Activated B cell treated with CpG ODN at 0.5 μM for 24 hours (primary cell): ENCODE results near the gene STAG2. TPM values are rescaled to one million over a fixed set of nuclear protein-coding genes. Genes with fewer than 3 reads are reported as not detected.
A peak's percentile ranks its signal among the peaks of the same experiment; 100 is the strongest.

ENCODE experiments used
- ATAC-seq: fragments of 200-7000 bp; cut with Tn5 transposase; one replicate; pipeline ENCODE4 v1.10.0; 2021; ENCODE audit warnings: low read depth, mild to moderate bottlenecking, moderate library complexity
- CTCF ChIA-PET: fragments of 350-600 bp; sonication (Branson Sonifier 250); formaldehyde crosslinking; loops from one replicate; lab custom pipeline; 2021; ENCODE audit warnings: antibody characterized with exemption; lab: Charles Lee
- POLR2A ChIA-PET: fragments of 350-600 bp; sonication (Branson Sonifier 250); formaldehyde crosslinking; loops from one replicate; lab custom pipeline; 2021; ENCODE audit warnings: antibody characterized with exemption; lab: Charles Lee
- DNase-seq: peaks from one replicate; pipeline ENCODE4 v3.0.0; 2022
- H3K27ac Mint-ChIP-seq: one replicate; pipeline ENCODE4 v1.8.0; 2020; ENCODE audit warnings: mixed read lengths
- H3K27me3 Mint-ChIP-seq: one replicate; pipeline ENCODE4 v1.8.0; 2021; ENCODE audit warnings: mixed read lengths
- H3K36me3 Mint-ChIP-seq: one replicate; pipeline ENCODE4 v1.8.0; 2021; ENCODE audit warnings: low read depth, mixed read lengths
- H3K4me1 Mint-ChIP-seq: one replicate; pipeline ENCODE4 v1.8.0; 2021; ENCODE audit warnings: mixed read lengths
- H3K4me3 Mint-ChIP-seq: one replicate; pipeline ENCODE4 v1.8.0; 2020; ENCODE audit warnings: mild to moderate bottlenecking, mixed read lengths
- H3K9me3 Mint-ChIP-seq: one replicate; pipeline ENCODE4 v1.8.0; 2020; ENCODE audit warnings: mixed read lengths
- intact Hi-C: fragments of 100-400 bp; cut with micrococcal nuclease; formaldehyde crosslinking; loops from one replicate; pipeline ENCODE4 v1.15.1; 2024
- total RNA-seq: library from RNA; stranded (reverse); gene quantifications from 2 replicates; pipeline ENCODE4 v1.2.3, GENCODE V29; 2022
- TF ChIP-seq, protein P1 (sequence below): fragments of 200-600 bp; IDR thresholded peaks from one replicate; pipeline ENCODE4 v1.8.0; 2022; ENCODE audit warnings: antibody characterized with exemption, mild to moderate bottlenecking

STAG2 gene
- total RNA-seq, 1 donor from 2014 or later, result 86.6 TPM

DNA sequence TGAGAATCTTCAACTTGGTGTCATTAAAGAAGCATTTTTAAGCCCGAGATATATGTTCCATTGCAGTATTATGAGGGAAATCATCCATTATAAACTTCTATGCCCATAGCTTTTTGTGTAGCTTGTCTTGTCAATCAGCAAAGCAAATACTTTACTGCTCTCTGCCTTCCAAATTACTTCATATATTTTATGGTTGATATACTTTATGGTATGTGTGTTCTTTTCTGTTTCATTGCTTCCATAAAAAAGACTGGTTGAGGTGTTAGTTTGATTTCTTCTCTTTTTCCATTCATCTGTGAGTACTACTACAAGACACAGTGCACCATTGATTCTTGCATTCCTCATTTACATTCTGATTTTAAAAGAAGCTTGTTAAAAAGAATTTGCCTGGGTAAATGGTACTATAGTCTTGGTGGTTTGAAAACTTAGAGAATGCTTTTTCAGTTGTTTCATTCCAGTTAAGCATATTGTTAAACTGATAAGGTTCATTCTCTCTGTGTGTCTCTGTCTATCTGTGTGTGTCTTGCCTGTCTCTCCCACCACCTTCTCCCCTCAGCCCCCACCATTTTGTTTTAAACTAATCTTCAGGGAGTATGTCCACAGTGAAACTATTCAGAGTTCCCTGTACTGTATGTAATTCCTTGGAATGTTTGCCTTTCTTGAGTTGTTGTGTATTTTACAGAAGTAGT is 27.1 kb downstream of the STAG2 start:
- no peaks in the 10 kb centered on the region for H3K9me3 Mint-ChIP-seq
- intact Hi-C loops, result loop anchor here (2.0 kb wide), 1 partner anchor 16 kb away; no protein-coding TSS in a partner anchor
- peaks cover 53% of the 10 kb centered on the region for H3K4me1 Mint-ChIP-seq
- ATAC-seq (no peak), DNase-seq (no peak)
- POLR2A ChIA-PET, result no interaction called here
- H3K4me3 Mint-ChIP-seq, result no peak overlapping the region
- CTCF ChIA-PET, result no interaction called here
- TF ChIP-seq, protein P1, sequence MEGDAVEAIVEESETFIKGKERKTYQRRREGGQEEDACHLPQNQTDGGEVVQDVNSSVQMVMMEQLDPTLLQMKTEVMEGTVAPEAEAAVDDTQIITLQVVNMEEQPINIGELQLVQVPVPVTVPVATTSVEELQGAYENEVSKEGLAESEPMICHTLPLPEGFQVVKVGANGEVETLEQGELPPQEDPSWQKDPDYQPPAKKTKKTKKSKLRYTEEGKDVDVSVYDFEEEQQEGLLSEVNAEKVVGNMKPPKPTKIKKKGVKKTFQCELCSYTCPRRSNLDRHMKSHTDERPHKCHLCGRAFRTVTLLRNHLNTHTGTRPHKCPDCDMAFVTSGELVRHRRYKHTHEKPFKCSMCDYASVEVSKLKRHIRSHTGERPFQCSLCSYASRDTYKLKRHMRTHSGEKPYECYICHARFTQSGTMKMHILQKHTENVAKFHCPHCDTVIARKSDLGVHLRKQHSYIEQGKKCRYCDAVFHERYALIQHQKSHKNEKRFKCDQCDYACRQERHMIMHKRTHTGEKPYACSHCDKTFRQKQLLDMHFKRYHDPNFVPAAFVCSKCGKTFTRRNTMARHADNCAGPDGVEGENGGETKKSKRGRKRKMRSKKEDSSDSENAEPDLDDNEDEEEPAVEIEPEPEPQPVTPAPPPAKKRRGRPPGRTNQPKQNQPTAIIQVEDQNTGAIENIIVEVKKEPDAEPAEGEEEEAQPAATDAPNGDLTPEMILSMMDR, result no peak
- peaks cover 11% of the 10 kb centered on the region for H3K36me3 Mint-ChIP-seq
- peak overlapping the region; percentile 5 for H3K27ac Mint-ChIP-seq
- no peaks in the 10 kb centered on the region for H3K27me3 Mint-ChIP-seq

DNA sequence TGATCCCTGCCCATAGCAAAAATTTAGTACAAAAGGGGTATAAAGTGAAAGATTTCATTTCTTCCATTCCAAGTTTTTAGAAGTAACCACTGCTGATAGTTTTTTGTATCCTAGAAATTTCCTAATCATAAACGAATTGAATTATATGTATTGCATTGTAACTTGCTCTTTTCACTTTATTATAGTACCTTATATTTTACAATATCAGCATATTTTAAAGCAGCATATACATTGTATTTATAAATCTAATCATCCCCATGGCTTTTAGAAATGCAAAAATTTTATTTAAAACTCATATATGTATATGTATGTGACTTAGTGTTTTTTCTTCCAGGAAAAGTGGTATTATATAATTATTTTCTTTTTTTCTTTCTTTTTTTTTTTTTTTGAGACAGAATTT is 27.7 kb downstream of the STAG2 start:
- TF ChIP-seq, protein P1, result no peak
- Mint-ChIP-seq H3K27ac (no peak overlapping the region), H3K4me1 (peaks cover 55% of the 10 kb centered on the region), H3K4me3 (no peak overlapping the region), H3K27me3 (no peaks in the 10 kb centered on the region), H3K9me3 (no peaks in the 10 kb centered on the region), H3K36me3 (peaks cover 11% of the 10 kb centered on the region)
- ATAC-seq (no peak), DNase-seq (no peak)
- ChIA-PET CTCF (no interaction called here), POLR2A (no interaction called here)
- intact Hi-C loops, result loop anchor here (2.0 kb wide), 1 partner anchor 16 kb away; no protein-coding TSS in a partner anchor

DNA sequence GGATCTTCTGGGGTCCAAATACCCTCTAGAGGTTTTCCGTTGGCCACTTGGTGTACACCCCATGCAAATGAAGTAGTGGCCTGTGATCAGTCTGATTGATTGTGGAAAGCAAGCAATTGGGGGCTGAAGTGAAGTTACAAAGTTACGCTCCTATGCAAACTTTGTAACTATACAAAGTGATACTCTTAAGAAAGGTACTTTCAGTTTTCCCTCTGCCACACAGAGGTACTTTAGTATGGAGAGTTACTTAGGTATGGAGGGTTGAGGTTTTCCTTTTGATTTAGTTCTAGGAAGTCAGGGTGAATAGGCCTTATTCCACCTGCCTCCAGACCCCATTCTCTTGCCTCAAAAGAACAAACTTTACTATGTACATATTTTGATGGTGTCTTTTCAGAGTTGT is 28.7 kb downstream of the STAG2 start:
- intact Hi-C loops, result no loop called here
- Mint-ChIP-seq H3K27me3 (no peaks in the 10 kb centered on the region), H3K4me3 (peak overlapping the region; percentile 19), H3K27ac (peak overlapping the region; percentile 16), H3K4me1 (peaks cover 63% of the 10 kb centered on the region), H3K36me3 (peaks cover 15% of the 10 kb centered on the region), H3K9me3 (no peaks in the 10 kb centered on the region)
- ChIA-PET POLR2A (no interaction called here), CTCF (no interaction called here)
- DNase-seq, result no peak
- ATAC-seq, result no peak
- TF ChIP-seq, protein P1, result no peak

DNA sequence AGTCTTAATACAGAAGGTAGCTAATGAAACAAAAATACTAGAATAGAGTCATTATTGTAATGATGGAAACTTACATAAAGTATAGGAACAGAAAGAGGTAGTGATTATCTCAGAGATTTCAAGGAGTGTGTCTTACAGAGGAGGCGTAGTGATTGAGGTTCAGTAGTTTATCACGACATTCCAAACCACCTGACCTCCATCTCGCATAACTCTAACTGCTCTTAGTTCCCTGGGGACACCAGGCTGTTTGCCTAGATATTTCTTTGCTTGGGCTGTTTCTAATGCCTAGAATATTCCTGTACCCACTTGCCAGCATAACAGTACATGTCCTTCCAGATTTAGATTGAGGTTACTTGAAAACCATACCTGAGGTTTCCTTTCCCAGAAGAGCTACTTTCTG is 29.1 kb downstream of the STAG2 start:
- Mint-ChIP-seq H3K36me3 (peaks cover 16% of the 10 kb centered on the region), H3K4me1 (peaks cover 59% of the 10 kb centered on the region), H3K9me3 (no peaks in the 10 kb centered on the region), H3K27ac (peak overlapping the region; percentile 16), H3K4me3 (no peak overlapping the region), H3K27me3 (no peaks in the 10 kb centered on the region)
- TF ChIP-seq, protein P1, result no peak
- CTCF ChIA-PET, result interaction anchor here (0.6 kb wide), 1 partner anchor 280 kb away, joined by 3 read pairs; no protein-coding TSS in a partner anchor
- POLR2A ChIA-PET, result no interaction called here
- intact Hi-C loops, result no loop called here
- DNase-seq, result no peak
- ATAC-seq, result no peak

DNA sequence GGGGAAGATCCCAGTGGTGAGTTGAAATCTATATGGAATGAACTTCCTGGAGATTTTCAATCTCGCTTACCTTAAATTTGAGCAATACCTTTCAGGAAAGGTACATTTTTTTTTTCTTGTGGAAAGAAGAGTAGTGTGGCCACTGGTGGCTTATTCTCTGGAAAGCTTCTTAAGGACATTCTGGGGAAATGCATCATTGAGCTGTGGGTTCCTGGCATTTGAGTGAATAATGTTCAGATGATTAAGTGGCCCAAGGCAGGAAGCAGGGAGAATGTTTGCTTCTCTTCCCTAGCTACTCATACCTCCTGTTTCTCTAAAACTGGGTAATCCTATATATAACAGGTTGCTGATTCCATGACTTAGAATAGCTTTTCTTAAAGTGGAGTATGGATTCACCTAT is 31.8 kb downstream of the STAG2 start:
- H3K36me3 Mint-ChIP-seq, result peaks cover 23% of the 10 kb centered on the region
- peaks cover 50% of the 10 kb centered on the region for H3K4me1 Mint-ChIP-seq
- ChIA-PET POLR2A (no interaction called here), CTCF (no interaction called here)
- ATAC-seq, result no peak
- intact Hi-C loops, result no loop called here
- DNase-seq, result no peak
- H3K4me3 Mint-ChIP-seq, result no peak overlapping the region
- TF ChIP-seq, protein P1, result no peak
- no peak overlapping the region for H3K27ac Mint-ChIP-seq
- no peaks in the 10 kb centered on the region for H3K9me3 Mint-ChIP-seq
- H3K27me3 Mint-ChIP-seq, result no peaks in the 10 kb centered on the region
